ENCODE results near the gene TTC28.

DNA sequence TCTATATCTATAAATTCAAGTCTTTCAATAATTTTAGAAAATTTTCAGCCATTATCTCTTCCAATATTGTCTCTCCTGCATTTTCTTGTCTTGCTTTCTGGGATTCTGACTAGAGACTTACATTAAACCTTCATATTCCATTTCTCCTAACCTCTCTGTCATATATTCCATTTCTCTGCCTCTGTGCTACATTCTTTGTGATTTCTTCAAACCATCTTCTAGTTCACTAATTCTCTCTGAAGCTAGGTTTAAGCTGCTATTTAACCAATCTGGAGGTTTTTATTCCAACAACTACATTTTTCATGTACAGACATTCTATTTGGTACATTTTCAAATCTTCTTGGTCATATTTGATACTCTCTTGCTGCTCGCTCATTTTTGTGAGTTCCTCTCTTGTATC is 122.5 kb downstream of the TTC28 start:
- TF ChIP-seq ZFP69B (tag by site-specific recombination; IDR thresholded peaks at IDR 0.05) (no peak), CTCF (tag by site-specific recombination; IDR thresholded peaks at IDR 0.05) (no peak), KLF1 (tag by site-specific recombination; IDR thresholded peaks at IDR 0.05) (no peak), KLF16 (tag by site-specific recombination; IDR thresholded peaks at IDR 0.05) (no peak), ZBTB7A (tag by site-specific recombination; IDR thresholded peaks at IDR 0.05; ENCODE audit: low read depth) (no peak), ZNF146 (tag by site-specific recombination; IDR thresholded peaks at IDR 0.05) (no peak)

Data from HEK293 (cell line).